Medulla oblongata (tissue), 1 donor: Measurements from ENCODE around the gene CELSR1.

Experiments
- DNase-seq: peaks from one replicate; pipeline ENCODE4 v3.0.0-alpha.2; 2015; ENCODE audit errors: extremely low spot score

CELSR1 gene

DNA sequence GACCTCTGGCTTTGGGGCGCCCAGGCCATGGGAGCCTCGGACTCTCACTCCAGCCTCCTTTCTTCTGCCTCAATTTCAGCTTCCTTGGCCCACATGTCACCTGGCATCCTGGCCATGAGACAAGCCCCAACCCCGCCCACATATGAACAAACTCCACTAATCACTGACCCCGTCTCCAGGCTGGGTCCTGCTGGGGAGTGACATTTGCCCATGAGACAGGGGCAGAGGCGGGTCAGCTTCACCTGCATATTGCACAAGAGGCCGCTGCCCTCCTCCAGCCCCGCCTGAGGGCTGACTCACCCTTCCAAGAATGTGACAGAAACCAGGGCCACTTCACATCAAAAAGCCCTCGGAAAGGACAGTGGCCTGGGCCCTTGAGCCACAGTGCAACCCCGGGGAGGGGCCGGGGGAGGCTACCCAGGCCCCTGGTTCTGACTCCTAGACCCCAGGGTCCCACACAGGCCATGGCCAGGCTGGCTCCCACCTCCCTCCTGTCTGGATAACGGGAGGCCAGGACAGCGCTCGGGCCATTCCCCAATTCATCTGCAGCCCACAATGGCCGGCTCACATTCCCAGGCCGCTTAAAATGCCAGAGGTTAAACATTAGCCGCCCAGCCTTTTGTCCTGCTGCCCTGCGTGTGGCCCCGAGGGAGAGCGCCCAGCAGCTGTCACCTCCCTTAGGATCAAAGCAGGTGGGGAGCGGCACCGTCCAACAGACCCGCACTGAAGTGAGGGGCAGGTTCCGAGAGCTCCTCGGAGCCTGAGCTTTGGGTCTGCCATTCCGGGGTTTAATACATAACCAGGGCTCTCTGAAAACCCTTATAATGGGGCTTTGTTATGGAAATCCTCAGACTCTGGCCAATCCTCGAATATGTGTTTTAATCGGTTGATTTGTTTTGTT, 159.6 kb downstream of the CELSR1 start:
- no peak for DNase-seq

DNA sequence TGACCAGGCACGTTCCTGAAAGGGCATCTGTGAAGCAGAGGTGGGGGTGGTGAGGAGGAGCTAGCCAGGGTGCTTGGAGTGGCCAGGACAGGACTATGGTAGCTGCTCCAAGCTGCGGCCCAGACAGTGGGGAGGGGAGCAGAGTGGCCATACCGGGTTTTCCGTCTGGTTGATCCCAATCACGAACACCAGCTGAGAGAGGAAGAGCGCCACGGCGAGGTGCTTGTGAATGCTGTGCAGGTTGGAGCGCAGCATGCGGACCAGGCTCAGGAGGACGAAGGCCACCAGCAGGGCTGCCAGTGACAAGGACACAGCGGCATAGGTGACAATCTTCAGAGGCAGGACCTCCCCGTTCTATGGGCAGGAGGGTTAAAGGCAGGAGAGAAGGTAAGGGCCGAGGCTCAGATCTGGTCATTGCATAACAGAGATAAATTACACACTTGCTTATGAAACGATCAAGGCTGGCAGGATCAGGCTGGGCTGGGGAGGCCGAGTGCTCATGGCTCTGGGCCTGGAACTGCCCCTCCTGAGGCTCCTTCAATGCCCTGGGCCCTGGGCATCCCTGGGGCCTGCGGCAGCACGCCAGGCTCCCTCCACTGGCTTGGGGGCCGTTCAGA, 160.4 kb downstream of the CELSR1 start:
- no peak for DNase-seq

DNA sequence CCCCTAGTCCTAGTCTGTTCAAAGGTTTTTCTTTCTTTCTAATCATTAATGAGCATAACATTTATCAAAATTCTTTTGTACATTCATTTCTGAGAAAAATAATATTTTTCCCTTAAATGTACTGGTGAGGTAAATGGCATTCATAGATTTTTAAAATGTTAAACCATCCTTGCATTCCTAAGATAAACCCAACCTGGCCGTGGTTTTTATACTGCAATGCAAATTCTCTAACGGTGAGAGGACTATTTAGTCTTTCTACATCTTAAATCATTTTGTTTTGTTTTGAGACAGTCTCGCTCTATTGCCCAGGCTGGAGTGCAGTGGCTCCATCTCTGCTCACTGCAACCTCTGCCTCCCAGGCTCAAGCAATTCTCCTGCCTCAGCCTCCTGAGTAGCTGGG, 161.3 kb downstream of the CELSR1 start:
- no peak for DNase-seq

DNA sequence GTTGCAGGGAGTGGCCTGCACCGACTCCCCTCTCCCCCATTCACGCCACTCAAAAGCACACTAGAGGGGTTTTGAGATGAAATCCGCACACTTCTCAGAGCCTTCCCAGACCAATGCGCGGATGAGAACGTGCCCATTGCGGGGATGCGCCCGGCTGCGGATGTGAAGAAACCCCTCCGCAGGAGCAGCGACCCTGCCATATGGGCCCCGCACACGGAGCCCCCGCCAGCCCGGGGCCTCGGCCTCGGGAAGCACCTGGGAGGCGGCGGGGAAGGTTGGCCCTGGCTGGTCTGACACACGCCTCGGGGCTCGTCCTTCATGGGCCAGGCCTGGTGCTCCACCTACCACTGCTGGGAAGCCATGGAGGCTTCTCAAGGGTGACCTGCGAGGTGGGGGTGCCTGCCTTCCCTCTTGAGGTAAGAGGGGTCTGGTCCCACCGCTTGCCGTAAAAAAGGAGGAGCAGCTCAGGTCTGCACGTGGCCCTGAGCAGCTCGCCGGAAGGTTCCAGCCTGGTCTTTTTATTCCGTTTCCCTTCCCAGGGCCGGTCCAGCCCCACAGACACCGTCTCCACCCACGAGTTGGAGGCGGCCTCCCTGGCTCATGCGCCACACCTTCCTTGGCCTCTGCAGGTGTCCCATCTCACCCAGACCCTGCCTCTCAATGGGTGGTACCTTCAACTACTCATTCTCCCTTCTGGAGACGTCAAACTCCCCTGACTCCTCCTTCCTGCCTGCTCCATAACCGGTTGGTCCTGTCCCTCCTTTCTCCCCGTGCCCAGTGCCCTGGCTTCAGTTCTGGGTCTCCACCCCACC, 162.6 kb downstream of the CELSR1 start:
- DNase-seq: no peak

DNA sequence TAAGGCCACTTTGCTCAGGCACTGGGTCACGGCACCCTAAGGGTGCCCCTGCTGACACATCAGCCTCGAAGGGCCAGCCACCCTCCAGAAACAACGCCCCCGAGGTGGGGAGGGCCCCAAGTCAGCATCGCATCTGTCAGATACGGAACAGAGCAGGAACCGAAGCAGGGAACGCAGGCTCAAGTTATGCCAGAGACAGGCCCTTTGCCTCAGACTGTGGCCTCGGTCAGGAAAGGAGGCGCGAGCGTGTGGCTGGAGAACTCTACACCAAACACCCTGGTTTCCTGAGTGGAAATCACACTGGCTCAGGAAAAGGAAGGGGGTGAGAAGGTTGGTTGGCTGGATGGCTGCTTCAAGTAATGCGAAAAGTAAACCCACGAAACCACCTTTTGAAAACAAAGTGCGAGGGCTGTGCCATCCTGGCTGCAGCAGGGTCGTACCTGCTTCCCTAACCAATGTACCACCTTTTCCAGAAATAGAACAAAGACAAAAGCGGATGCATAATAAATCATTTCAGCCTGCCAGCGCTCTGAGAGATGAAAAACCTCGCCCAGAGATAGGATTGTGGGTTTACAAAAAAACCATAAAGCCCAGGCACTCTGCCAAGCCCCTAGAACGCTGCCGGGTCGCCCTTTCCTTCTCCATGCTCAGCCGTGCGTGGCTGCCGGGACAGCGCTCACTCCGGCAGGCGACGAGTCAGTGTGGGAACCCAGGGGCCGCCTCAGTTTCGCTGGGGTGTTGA, 163.3 kb downstream of the CELSR1 start:
- no peak for DNase-seq

DNA sequence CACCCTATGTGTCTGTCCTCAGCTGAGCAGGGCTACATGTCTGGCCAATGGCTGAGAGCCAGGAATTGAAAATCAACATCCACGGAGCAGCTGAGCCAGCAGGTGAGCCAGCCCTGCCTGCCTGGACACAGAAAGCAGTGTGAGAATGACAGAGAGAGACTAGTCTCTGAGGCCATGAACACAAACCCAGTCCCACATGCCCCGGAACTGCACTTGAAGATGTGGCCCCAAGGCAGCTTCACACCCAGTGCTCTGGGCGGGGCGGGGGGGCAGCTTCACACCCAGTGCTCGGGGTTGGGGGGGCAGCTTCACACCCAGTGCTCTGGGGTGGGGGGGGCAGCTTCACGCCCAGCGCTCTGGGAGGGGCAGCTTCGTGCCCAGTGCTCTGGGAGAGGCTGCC, 164.3 kb downstream of the CELSR1 start:
- no peak for DNase-seq

DNA sequence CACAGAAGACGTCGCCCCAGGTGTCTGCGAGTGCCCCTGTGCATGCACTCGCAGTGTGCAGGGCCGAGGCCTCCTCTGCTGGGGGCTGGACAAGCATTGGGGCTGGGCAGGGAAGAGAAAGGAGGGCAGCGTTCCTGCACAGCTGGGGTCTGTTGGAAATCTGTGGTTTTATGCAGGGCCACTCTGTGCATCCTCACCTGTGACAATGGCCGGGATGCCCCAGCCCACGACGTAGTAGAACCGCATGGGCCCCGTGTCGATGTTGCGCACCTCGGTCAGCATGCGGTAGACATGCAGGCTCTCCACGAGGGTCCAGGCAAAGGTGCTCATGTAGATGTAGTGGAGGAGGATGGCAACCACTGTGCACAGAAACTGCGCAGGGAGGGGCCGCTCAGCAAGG, 164.7 kb downstream of the CELSR1 start:
- DNase-seq: no peak

DNA sequence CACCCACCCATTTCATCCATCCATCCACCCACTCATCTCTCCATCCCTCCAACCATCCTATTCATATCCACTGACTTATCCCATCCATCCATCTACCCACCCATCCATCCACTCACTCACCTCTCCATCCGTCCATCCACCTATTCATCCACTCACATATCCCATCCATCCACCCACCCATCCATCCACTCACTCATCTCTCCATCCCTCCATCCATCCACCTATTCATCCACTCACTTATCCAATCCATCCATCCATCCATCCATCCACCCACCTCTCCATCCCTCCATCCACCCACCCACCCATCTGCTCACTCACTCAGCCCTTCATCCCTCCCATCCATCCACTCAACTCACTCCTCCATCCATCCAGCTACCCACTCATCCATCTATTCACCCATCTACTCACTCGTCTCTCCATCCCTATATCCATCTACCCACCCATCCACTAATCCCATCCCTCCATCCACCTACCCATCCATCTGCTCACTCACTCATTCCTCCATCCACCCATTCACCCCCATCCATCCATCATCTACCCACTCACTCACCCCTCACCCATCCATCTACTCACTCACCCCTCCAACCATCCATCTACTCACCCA, 165.7 kb downstream of the CELSR1 start:
- no peak for DNase-seq

DNA sequence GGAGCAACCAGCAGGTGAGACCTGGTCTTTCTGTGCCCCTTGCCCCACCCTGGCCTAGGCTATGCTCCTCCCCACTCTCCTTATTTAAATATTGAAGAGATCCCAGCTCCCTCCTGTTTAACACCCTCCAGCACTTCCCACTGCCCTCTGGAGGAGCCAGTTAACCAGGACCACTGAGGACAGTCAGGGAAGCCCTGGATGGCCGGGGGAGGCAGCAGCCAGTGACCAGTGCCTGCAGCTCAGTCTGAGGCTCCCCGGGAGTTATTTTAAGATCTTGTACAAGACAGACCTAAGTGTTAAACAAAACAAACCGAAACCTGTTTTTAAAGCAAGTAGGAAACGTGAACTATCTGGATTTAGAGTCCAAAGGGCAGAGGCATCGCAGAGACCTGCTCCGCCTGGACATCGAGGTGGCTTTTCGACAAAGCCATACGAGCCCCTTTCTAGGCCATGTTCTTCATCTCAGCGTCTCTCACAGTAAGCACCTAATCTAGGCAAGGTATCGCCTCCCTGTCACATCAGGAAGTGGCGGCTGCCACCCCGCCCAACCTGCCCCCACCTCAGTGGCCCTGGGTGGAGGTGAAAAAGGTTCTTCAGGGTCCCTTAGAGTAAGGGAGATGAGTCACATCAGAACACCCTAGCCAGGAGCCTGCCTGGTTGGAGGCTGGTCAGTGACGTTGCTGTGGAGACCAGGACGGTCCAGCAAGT, 166.7 kb downstream of the CELSR1 start:
- DNase-seq: no peak

DNA sequence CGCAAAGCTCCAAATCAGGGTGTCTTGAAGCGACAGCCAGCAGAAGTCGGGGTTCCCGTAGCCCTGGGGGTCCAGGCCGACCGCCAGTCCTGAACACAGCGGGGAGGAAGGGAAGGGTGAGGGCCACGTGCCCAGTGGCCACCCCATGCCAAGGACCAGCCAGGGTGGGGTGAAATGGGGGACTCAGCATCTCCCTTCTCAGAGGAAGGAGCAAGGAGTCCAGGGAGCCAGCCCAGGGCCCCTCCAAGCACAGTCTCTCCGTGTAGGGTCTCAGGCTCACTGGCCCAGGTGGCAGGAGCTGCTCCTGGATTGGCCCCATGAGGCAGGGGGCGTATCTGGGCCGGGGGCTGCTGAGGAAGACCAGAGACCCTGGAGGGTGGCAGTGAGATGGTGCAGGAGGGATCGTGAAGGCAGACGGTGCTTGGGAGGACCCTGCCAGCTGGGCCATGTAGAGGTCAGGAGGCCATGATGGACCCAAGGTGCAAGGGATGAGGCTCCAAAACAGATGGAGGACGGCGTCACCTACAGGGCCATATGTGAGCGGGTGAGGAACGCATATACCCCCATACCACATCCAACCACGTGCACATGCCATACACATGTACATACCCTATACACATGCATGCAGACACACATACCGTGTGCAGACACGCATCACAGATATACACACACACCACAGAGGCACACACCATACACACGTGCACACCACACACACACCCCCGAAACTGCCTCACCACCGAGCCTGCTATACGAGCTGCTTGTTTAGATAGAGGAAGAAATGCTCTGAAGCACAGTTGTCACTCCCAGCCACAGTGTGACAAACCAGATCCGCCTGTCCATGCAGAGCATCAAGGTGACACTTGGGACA, 167.5 kb downstream of the CELSR1 start:
- DNase-seq: no peak

DNA sequence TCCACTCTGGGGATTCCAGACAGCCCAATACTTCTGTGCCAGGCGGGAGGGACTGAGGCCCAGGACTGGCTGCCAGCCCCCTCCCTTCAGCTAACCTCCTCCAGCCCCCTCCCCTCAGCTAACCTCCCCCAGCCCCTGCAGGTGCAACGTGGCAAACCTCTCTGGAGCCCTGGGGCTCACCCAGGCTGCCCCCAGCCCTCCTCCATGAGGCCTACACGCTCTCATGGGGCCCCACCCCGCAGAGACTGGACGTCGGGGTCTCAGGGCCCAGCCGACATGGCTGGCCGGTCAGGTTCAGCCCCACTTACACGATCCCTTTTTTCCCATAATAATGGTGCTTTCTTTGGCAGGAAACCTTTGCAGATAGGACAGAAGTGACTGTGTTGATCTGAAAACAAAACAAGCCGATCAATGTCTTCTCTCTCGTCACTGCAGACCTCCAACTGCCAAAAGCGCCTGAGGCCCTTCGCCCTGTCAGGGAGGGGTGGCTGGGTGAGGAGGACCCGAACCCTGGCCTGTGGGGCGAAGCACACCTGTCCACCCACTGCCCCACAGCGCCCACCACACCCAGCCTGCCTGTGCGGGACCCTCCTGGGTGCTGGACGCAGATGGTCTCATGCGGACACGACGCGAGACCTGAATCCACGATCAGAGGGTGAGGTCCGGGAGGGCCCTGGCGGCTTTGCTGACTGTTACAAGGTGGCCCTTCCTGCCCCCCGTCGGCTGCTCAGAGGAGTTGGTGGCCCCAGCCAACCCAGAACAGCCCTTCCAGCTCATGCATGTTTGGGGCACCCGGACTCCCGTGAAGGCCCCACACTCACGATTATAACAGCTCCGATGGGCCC, 168.3 kb downstream of the CELSR1 start:
- no peak for DNase-seq

DNA sequence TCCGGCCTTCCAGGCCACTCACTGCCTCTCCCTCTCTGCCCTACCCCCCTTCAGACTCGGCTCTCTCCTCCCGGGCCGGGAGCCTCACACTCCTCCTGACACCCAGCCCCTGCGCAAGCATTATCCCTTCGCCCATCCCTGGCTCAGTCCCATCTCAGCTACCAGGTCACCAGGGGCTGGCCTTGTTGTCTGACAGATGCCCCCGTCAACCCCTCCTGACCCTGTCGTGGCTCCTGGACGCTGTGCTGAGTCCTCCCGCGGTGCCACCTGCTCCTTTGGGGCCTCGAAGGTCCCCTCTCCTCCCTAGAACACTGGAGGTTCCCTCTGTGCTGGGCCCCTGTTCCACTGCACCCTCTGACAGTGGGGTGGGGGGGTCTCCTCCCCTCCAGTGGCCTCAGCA, 169.0 kb downstream of the CELSR1 start:
- DNase-seq: no peak

DNA sequence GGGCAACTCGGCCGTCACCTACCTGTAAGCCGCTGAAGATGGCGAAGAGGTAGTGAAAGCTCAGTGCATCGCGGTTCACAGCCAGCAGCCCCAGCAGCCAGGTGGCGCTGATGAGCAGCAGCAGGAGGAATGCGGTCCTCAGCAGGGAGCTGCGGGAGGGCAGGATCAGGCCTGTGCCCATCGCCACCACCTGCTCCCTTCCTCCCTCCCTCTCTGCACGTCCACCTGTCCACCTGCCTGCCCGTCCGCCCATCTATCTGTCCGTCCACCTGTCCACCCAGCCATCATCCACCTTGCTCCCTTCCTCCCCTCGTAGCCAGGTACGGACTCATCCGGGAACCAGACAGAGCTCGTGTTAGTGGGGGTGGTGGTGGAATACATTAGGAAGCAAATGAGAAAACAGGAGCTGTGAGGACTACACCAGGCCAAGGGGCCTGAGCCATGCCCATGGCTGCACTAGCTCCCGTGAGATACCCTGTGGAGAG, 169.7 kb downstream of the CELSR1 start:
- DNase-seq: no peak

DNA sequence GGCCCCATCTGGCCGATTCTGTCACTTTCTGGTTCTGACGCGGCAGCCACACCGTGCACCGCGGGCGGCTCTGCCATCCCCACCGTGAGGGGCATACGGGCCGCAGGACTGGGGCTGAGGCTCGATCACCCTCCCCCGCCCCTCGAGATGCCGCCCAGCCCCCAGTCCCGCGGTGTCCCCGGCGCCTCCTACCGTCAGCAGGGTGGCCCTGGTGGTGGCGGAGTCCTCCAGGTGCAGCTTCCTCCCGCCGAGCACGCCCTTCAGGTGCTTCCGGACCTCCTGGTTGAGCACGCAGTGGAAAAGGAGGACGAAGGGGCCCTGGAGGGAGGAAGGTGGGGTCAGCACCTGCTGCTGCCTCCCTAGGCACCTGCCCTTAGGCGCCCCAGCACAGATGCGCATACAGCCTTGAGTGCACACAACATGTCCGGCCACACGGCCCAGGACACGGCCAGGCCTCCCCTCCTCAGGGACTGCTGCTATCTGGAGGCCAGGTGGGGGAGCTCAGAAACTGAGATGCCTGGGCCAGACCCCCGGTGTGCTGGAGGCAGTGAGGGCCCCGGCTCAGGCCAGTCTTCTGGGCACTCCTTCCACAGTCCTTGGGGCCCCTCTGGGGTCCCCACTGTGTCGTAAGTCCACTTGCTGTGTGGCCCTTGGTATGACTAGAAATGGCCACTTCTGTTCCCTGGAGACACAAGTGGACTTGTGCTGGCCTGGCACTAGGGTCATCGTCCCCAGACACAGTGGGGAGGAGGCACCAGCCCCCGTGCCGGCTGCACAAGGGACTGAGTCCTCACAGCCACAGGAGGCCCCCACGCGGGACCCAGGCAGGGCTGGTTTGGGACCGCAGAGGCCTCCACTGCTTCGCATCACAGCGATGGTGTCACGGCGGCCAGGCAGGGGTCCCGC, 170.4 kb downstream of the CELSR1 start:
- DNase-seq: no peak

DNA sequence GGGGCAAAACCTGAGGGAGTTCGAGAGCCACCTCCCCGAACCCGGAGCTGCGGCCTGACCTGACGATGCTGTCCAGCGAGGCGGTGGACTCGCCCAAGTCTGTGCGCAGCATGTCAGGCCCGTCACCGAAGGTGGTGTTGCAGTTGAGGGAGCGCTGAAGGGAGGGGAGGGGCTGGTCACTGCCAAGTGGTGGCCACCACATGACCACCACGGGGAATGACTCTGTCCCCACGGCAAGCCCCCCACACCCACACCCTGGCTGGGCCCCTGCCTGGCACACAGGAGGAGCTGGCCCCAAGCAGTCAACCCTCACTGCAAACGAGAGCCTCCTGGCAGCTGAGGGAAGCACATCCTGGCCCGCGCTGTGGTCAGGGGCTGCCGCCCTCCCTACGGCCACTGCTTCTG, 171.1 kb downstream of the CELSR1 start:
- no peak for DNase-seq

DNA sequence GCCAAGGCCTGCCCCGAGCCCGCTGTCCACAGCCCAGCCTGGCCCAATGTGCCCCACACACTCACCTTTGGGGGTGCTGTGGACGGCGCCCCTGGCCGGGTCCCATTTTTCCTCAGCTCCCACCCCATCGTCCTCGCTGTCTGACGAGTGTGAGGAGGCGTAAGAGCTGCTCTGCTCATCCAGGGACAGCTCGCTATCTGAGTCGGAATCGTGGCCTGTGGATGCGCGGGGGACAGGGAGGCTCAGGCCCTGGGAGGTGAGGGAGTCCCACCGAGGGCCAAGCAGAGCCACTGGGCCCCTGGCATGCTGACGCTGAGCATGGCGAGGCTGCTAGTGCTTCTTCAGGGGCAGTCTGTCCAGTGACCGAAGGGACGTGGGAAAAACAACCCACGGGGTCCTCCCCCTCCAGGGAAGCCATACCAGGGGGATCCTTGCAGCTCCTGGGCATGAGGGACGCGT, 172.2 kb downstream of the CELSR1 start:
- DNase-seq: no peak

DNA sequence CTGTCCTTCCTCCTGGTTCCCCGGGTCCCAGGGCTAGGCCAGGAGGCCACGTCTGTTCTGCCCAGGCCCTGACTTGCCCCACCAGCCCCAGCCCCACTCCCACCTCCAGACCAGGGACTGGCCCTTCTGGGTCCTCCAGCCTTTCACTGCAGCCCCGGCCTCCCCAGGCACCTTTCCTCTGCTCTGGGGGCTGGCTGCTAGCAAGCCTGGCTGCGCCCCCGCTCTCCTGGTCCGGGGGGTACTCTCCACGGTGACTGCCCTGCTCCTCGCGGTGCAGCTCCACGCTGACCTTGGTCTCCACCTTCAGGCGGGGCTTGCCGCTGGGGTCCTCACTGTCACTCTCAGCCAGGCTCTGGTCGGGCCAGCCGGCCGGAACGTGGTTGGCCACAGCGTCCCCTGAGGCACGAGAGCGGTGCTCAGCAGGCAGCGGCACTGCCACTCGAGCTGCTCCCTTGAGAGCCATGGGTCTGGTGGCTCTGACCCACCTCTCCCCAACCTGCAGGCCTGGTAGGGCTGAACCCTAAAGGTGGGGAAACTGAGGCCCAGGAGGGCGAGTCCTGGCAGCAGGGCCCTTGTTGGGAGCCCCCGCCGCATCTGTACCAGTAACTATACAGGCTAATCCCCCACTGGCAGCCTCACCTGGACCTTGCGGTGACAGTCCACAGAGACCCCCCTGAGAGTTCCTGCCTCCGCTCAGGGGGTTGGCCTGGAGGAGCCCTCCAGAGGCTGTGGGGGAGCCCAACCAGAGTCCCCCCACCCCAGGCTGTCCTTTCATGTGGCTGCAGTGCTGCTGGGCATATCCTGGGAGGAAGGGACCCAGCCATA, 172.9 kb downstream of the CELSR1 start:
- no peak for DNase-seq
